H1 (cell line): ENCODE results near the gene ADAMTS17. TPM values are rescaled to one million over a fixed set of nuclear protein-coding genes. Genes with fewer than 3 reads are reported as not detected.

Experiments used
- CTCF ChIA-PET: fragments of 300-600 bp; sonication (Branson Sonifier 250); formaldehyde crosslinking; loops from one replicate; lab custom pipeline; 2021; ENCODE audit not compliant: partially characterized antibody; lab: Charles Lee
- POLR2A ChIA-PET: fragments of 300-600 bp; sonication (Branson Sonifier 250); formaldehyde crosslinking; loops from one replicate; lab custom pipeline; 2021; ENCODE audit warnings: inconsistent platforms; ENCODE audit not compliant: partially characterized antibody; lab: Charles Lee
- DNase-seq, 2 experiments: peaks; one replicate each; pipeline versions ENCODE4 v3.0.0 to v3.0.0-alpha.2; 2010 to 2022; ENCODE audit warnings: low spot score in 2 of 2, low read depth in 1 of 2, mixed read lengths in 1 of 2
- FAIRE-seq: peaks from 2 replicates; lab custom pipeline; 2011; peaks lifted over from hg19 to GRCh38; lab: Jason Lieb, UNC
- H2AFZ ChIP-seq: 2 replicates; pipeline ENCODE4 v1.8.1; 2012; ENCODE audit warnings: low read length, inconsistent platforms
- H2AK5ac ChIP-seq: 2 replicates; pipeline ENCODE4 v1.6.1; 2013; ENCODE audit warnings: low read depth, low read length
- H2BK120ac ChIP-seq: replicated peaks from 2 replicates; pipeline ENCODE3; 2013; ENCODE audit warnings: low read depth, low read length, inconsistent platforms
- H2BK12ac ChIP-seq: 2 replicates; pipeline ENCODE4 v1.6.1; 2013; ENCODE audit warnings: low read depth, low read length
- H2BK15ac ChIP-seq: 2 replicates; pipeline ENCODE4 v1.6.1; 2013; ENCODE audit warnings: low read length
- H2BK20ac ChIP-seq: 2 replicates; pipeline ENCODE4 v1.6.1; 2013; ENCODE audit warnings: low read length
- H2BK5ac ChIP-seq: 2 replicates; pipeline ENCODE4 v1.6.1; 2013; ENCODE audit warnings: low read depth, low read length
- H3K14ac ChIP-seq: 2 replicates; pipeline ENCODE4 v1.6.1; 2013; ENCODE audit warnings: inconsistent platforms; ENCODE audit not compliant: insufficient read length
- H3K18ac ChIP-seq: 2 replicates; pipeline ENCODE4 v1.6.1; 2013; ENCODE audit warnings: low read length; ENCODE audit errors: extremely low read depth
- H3K23ac ChIP-seq: 2 replicates; pipeline ENCODE4 v1.6.1; 2013; ENCODE audit warnings: inconsistent platforms; ENCODE audit not compliant: insufficient read length
- H3K23me2 ChIP-seq: 2 replicates; pipeline ENCODE4 v1.6.1; 2013; ENCODE audit warnings: low read depth, low read length
- H3K27ac ChIP-seq: 2 replicates; pipeline ENCODE4 v1.6.1; 2011; ENCODE audit warnings: low read depth, low read length, inconsistent platforms
- H3K27me3 ChIP-seq, 4 experiments: replicated peaks in 1 of 4; 1 replicate in 1 of 4; 2 replicates in 3 of 4; pipeline versions ENCODE4 v1.6.1 to v1.8.1; 2011 to 2013; ENCODE audit warnings: low read length in 3 of 4, mild to moderate bottlenecking in 3 of 4, inconsistent platforms in 2 of 4, mixed read lengths in 2 of 4, moderate library complexity in 1 of 4; ENCODE audit not compliant: control insufficient read depth in 3 of 4, insufficient read depth in 3 of 4; ENCODE audit errors: extremely low read depth in 1 of 4
- H3K36me3 ChIP-seq, 4 experiments: 2 replicates each; pipeline versions ENCODE4 v1.6.1 to v1.8.1; 2011 to 2013; ENCODE audit warnings: mild to moderate bottlenecking in 4 of 4, low read length in 3 of 4, moderate library complexity in 2 of 4, control low read depth in 1 of 4, inconsistent platforms in 1 of 4; ENCODE audit not compliant: insufficient read depth in 4 of 4, control insufficient read depth in 2 of 4
- H3K4ac ChIP-seq: replicated peaks from 2 replicates; pipeline ENCODE3; 2013; ENCODE audit warnings: low read length, low read depth, mixed read lengths, inconsistent platforms; ENCODE audit not compliant: insufficient read length
- H3K4me1 ChIP-seq, 4 experiments: replicated peaks in 1 of 4; 1 replicate in 1 of 4; 2 replicates in 3 of 4; pipeline versions ENCODE4 v1.6.1 to v1.8.1; 2011 to 2013; ENCODE audit warnings: low read length in 3 of 4, inconsistent platforms in 2 of 4, mixed read lengths in 1 of 4; ENCODE audit not compliant: insufficient read depth in 4 of 4, control insufficient read depth in 3 of 4
- H3K4me2 ChIP-seq, 2 experiments: 2 replicates each; pipeline versions ENCODE4 v1.6.1 to v1.8.1; 2011 to 2013; ENCODE audit warnings: low read depth in 2 of 2, low read length in 2 of 2, control low read depth in 1 of 2, inconsistent platforms in 1 of 2, mild to moderate bottlenecking in 1 of 2; ENCODE audit not compliant: insufficient read depth in 1 of 2
- H3K4me3 ChIP-seq, 4 experiments: fragments of 200-600, 300-600 bp in 1 of 4; sonication (generic), shearing (Covaris generic), sonication (Bioruptor Twin) in 1 of 4; 2 replicates each; pipeline versions ENCODE4 v1.5.1 to v1.8.1; 2011 to 2016; ENCODE audit warnings: low read length in 4 of 4, low read depth in 3 of 4, control low read depth in 2 of 4, inconsistent platforms in 2 of 4, mild to moderate bottlenecking in 2 of 4, mixed read lengths in 1 of 4, moderate library complexity in 1 of 4; ENCODE audit not compliant: insufficient read depth in 2 of 4; ENCODE audit errors: extremely low read depth in 1 of 4
- H3K56ac ChIP-seq: replicated peaks from 2 replicates; pipeline ENCODE3; 2013; ENCODE audit warnings: low read depth, mild to moderate bottlenecking, mixed read lengths, low read length, inconsistent platforms; ENCODE audit not compliant: insufficient read length
- H3K79me1 ChIP-seq: 2 replicates; pipeline ENCODE4 v1.6.1; 2013; ENCODE audit warnings: low read depth, low read length, control low read depth
- H3K79me2 ChIP-seq, 2 experiments: 2 replicates each; pipeline versions ENCODE4 v1.6.1 to v1.8.1; 2012 to 2013; ENCODE audit warnings: low read length in 2 of 2, mild to moderate bottlenecking in 2 of 2, inconsistent platforms in 1 of 2; ENCODE audit not compliant: insufficient read depth in 2 of 2, control insufficient read depth in 1 of 2
- H3K9ac ChIP-seq, 4 experiments: replicated peaks in 1 of 4; 1 replicate in 1 of 4; 2 replicates in 3 of 4; pipeline versions ENCODE4 v1.6.1 to v1.8.1; 2011 to 2013; ENCODE audit warnings: low read depth in 3 of 4, low read length in 3 of 4, control low read depth in 2 of 4, mild to moderate bottlenecking in 2 of 4, moderate library complexity in 2 of 4, inconsistent platforms in 1 of 4; ENCODE audit errors: extremely low read depth in 1 of 4
- H3K9me3 ChIP-seq, 2 experiments: 2 replicates each; pipeline versions ENCODE4 v1.6.1 to v1.8.1; 2012 to 2013; ENCODE audit warnings: mild to moderate bottlenecking in 2 of 2, moderate library complexity in 2 of 2, control low read depth in 1 of 2, inconsistent platforms in 1 of 2, low read depth in 1 of 2, low read length in 1 of 2, mixed read lengths in 1 of 2; ENCODE audit not compliant: insufficient read depth in 2 of 2
- H4K20me1 ChIP-seq, 2 experiments: replicated peaks in 1 of 2; 2 replicates each; pipeline versions ENCODE3 to v1.8.1; 2011 to 2013; ENCODE audit warnings: inconsistent platforms in 2 of 2, low read length in 2 of 2, mild to moderate bottlenecking in 1 of 2; ENCODE audit not compliant: insufficient read depth in 2 of 2, control insufficient read depth in 1 of 2
- H4K5ac ChIP-seq: 2 replicates; pipeline ENCODE4 v1.6.1; 2013; ENCODE audit warnings: low read length, low read depth, mixed read lengths, inconsistent platforms; ENCODE audit not compliant: insufficient read length
- H4K8ac ChIP-seq: 2 replicates; pipeline ENCODE4 v1.8.0; 2013; ENCODE audit warnings: mild to moderate bottlenecking, moderate library complexity, low read length, inconsistent platforms; ENCODE audit not compliant: insufficient read depth; ENCODE audit errors: extremely low read depth
- H4K91ac ChIP-seq: replicated peaks from 2 replicates; pipeline ENCODE3; 2013; ENCODE audit warnings: low read length, mixed read lengths, inconsistent platforms; ENCODE audit not compliant: insufficient read length
- ASH2L ChIP-seq: fragments of 200-600, 300-600 bp; sonication (generic); IDR thresholded peaks from one replicate; pipeline ENCODE4 v1.7.1; 2017; ENCODE audit warnings: low read length
- BCL11A ChIP-seq, 2 experiments: IDR thresholded peaks; one replicate each; pipeline ENCODE4 v1.6.1; 2011; ENCODE audit warnings: low read depth in 2 of 2, low read length in 2 of 2, mild to moderate bottlenecking in 2 of 2
- EP300 ChIP-seq, 2 experiments: IDR thresholded peaks; 1 replicate in 1 of 2; 2 replicates in 1 of 2; pipeline ENCODE4 v1.6.1; 2011 to 2012; ENCODE audit warnings: low read depth in 2 of 2, low read length in 2 of 2, mild to moderate bottlenecking in 2 of 2, borderline replicate concordance in 1 of 2, inconsistent platforms in 1 of 2, moderate library complexity in 1 of 2
- JUND ChIP-seq: IDR thresholded peaks from 2 replicates; pipeline ENCODE4 v1.6.1; 2011; ENCODE audit warnings: mild to moderate bottlenecking, improper control_type of control experiment, low read length
- KDM5A ChIP-seq: fragments of 200-600 bp; IDR thresholded peaks from 2 replicates; pipeline ENCODE4 v1.7.1; 2012; ENCODE audit warnings: mild to moderate bottlenecking, low read length, inconsistent platforms, mixed read lengths
- POLR2A ChIP-seq, 2 experiments: IDR thresholded peaks; 1 replicate in 1 of 2; 2 replicates in 1 of 2; pipeline ENCODE4 v1.6.1; 2011; ENCODE audit warnings: low read depth in 2 of 2, low read length in 2 of 2, mild to moderate bottlenecking in 2 of 2; ENCODE audit errors: control extremely low read depth in 1 of 2
- POLR2AphosphoS5 ChIP-seq: IDR thresholded peaks from 2 replicates; pipeline ENCODE4 v1.6.1; 2011; ENCODE audit warnings: low read depth, low read length
- SIRT6 ChIP-seq: IDR thresholded peaks from one replicate; pipeline ENCODE4 v1.7.1; 2012; ENCODE audit warnings: low read length, inconsistent platforms
- SP1 ChIP-seq: IDR thresholded peaks from 2 replicates; pipeline ENCODE4 v1.6.1; 2011; ENCODE audit warnings: low read depth, low read length
- SP2 ChIP-seq: IDR thresholded peaks from 2 replicates; pipeline ENCODE4 v1.6.1; 2012; ENCODE audit warnings: mild to moderate bottlenecking, low read length, inconsistent platforms
- WGBS, 2 experiments: shearing (Covaris generic) in 1 of 2; methylation state at CpG; one replicate each; pipeline versions ENCODE4 v1.1.6 to v1.1.7; 2013 to 2015; ENCODE audit warnings: low lambda C conversion rate in 2 of 2, mixed read lengths in 2 of 2, inconsistent platforms in 1 of 2, low coverage in 1 of 2, missing lambda C conversion rate in 1 of 2; ENCODE audit not compliant: insufficient replicate concordance in 2 of 2, insufficient coverage in 1 of 2, insufficient read length in 1 of 2; ENCODE audit errors: extremely low coverage in 1 of 2, missing lambda C conversion rate in 1 of 2; 5-methylcytosine and 5-hydroxymethylcytosine counted together
- polyA plus RNA-seq, 7 experiments: library from polyadenylated mRNA; depleted of rRNA in 3 of 7; stranded (reverse) in 5 of 7; unstranded in 2 of 7; fragments of >200 nt in 5 of 7; fragments of 200-250 nt in 2 of 7; gene quantifications; 1 replicate in 5 of 7; 2 replicates in 1 of 7; 4 replicates in 1 of 7; pipeline versions ENCODE4 v1.2.1 to v1.2.3, GENCODE V29; 2011 to 2013; ENCODE audit warnings: missing spikeins in 2 of 7, mixed read lengths in 2 of 7
- total RNA-seq: library from RNA; stranded (reverse); fragmentation: NEBNext Ultra II Directional; extraction: Animal tissue kit (Norgen Biotek cat#: 25700); gene quantifications from 2 replicates; pipeline ENCODE4 v1.2.1, GENCODE V29; 2021
- TF ChIP-seq, protein P1 (sequence below): IDR thresholded peaks from 2 replicates; pipeline ENCODE4 v1.6.1; 2011; ENCODE audit warnings: low read depth, mild to moderate bottlenecking, low read length; ENCODE audit not compliant: insufficient read depth
- TF ChIP-seq, protein P2 (sequence below): IDR thresholded peaks from 2 replicates; pipeline ENCODE4 v1.6.1; 2012; ENCODE audit warnings: inconsistent platforms

The ADAMTS17 gene
- total and polyA plus RNA-seq, 2 of the 8 experiments (the other 6 are each of a cell fraction or from before 2014, with no cell fraction given), result 0.51 to 1.7 TPM

DNA sequence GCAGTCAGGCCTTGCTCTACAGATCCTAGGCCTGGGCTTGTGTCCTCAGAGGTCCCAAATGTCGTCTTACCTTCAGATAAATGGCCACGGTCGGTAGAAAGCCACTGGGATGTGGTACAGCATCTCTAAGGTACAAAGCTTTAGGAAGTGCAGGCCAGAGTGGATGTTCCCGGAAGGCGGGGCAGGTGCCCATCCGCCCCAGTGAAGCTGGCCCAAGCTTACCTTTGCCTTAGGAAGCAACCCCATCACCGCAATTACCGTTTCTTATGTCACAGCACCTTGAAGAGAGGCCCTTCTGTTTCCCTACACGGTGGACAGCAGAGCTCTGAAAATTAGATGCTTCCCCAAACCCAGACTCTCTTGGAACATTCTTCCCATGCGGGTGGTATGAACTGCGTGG, 368.4 kb downstream of the ADAMTS17 start:
- H3K36me3 ChIP-seq, result no peaks in the 10 kb centered on the region
- no peak overlapping the region for H2BK15ac ChIP-seq
- H3K9me3 ChIP-seq, result no peaks in the 10 kb centered on the region
- no peak overlapping the region for H4K5ac ChIP-seq
- FAIRE-seq (no peak), DNase-seq (no peak)
- H2BK20ac ChIP-seq, result no peak overlapping the region
- H2BK5ac ChIP-seq, result no peak overlapping the region
- peaks cover 0 to 7% (median 5%) of the 10 kb centered on the region in 4 experiments; a peak in 5 of 7 replicates for H3K4me1 ChIP-seq
- H2AK5ac ChIP-seq, result no peak overlapping the region
- no peak overlapping the region for H2BK120ac ChIP-seq
- no peak overlapping the region for H2AFZ ChIP-seq
- no peak overlapping the region for H4K8ac ChIP-seq
- no peak overlapping the region for H3K4me3 ChIP-seq
- no peaks in the 10 kb centered on the region for H3K79me1 ChIP-seq
- no peak overlapping the region for H3K4ac ChIP-seq
- H3K9ac ChIP-seq, result no peak overlapping the region
- no peaks in the 10 kb centered on the region for H3K79me2 ChIP-seq
- H2BK12ac ChIP-seq, result no peak overlapping the region
- no peaks in the 10 kb centered on the region for H3K27me3 ChIP-seq
- no peaks in the 10 kb centered on the region for H3K23me2 ChIP-seq
- H4K20me1 ChIP-seq, result no peaks in the 10 kb centered on the region
- no peak overlapping the region for H3K27ac ChIP-seq
- no peak for TF ChIP-seq EP300 (IDR thresholded peaks at IDR 0.05; ENCODE audit: borderline replicate concordance in 1 of 2, low read depth in 2 of 2, low read length in 2 of 2)
- no peak for TF ChIP-seq KDM5A
- no peak for TF ChIP-seq POLR2A (IDR thresholded peaks at IDR 0.05; ENCODE audit: control extremely low read depth in 1 of 2, low read depth in 2 of 2, low read length in 2 of 2)
- TF ChIP-seq, protein P1, sequence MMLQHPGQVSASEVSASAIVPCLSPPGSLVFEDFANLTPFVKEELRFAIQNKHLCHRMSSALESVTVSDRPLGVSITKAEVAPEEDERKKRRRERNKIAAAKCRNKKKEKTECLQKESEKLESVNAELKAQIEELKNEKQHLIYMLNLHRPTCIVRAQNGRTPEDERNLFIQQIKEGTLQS, result no peak
- TF ChIP-seq JUND, result no peak
- TF ChIP-seq SP1, result no peak
- TF ChIP-seq ASH2L, result no peak
- no peak for TF ChIP-seq POLR2AphosphoS5
- TF ChIP-seq SP2, result no peak
- TF ChIP-seq, protein P2, sequence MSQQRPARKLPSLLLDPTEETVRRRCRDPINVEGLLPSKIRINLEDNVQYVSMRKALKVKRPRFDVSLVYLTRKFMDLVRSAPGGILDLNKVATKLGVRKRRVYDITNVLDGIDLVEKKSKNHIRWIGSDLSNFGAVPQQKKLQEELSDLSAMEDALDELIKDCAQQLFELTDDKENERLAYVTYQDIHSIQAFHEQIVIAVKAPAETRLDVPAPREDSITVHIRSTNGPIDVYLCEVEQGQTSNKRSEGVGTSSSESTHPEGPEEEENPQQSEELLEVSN, result no peak
- TF ChIP-seq SIRT6, result no peak
- no peak for TF ChIP-seq BCL11A (IDR thresholded peaks at IDR 0.05; ENCODE audit: low read depth in 2 of 2, low read length in 2 of 2)
- H3K4me2 ChIP-seq, result no peak overlapping the region
- CTCF ChIA-PET, result interaction anchor here (2.2 kb wide), 1 partner anchor 8 kb away, joined by 12 read pairs; no protein-coding TSS in a partner anchor
- no peak overlapping the region for H4K91ac ChIP-seq
- POLR2A ChIA-PET, result no interaction called here
- H3K14ac ChIP-seq, result no peak overlapping the region
- H3K56ac ChIP-seq, result no peak overlapping the region
- WGBS, 2 experiments, result 91% methylated on average over 11 of the region's 11 CpGs; no CpG with 5 or more reads in 1 of the 2 experiments
- no peak overlapping the region for H3K18ac ChIP-seq
- no peak overlapping the region for H3K23ac ChIP-seq
